H9 (cell line): Measurements from ENCODE around the gene SIRT7. TPM values are rescaled to one million over a fixed set of nuclear protein-coding genes. Genes with fewer than 3 reads are reported as not detected.

Experiments
- DNase-seq: peaks from one replicate; pipeline ENCODE4 v3.0.0-alpha.2; 2017
- H2AFZ ChIP-seq: one replicate; pipeline ENCODE4 v1.6.1; 2013; ENCODE audit warnings: mild to moderate bottlenecking, low read length, control low read depth, moderate library complexity
- H2AK5ac ChIP-seq: 2 replicates; pipeline ENCODE4 v1.6.1; 2013; ENCODE audit warnings: low read length, control low read depth, mixed read lengths; ENCODE audit not compliant: insufficient read length
- H2BK120ac ChIP-seq: one replicate; pipeline ENCODE4 v1.6.1; 2013; ENCODE audit warnings: low read depth, mild to moderate bottlenecking, low read length, control low read depth, inconsistent platforms; ENCODE audit not compliant: poor library complexity, severe bottlenecking
- H2BK12ac ChIP-seq: 2 replicates; pipeline ENCODE4 v1.6.1; 2013; ENCODE audit warnings: low read length, control low read depth, mixed read lengths, low read depth; ENCODE audit not compliant: insufficient read length
- H2BK15ac ChIP-seq: 2 replicates; pipeline ENCODE4 v1.6.1; 2013; ENCODE audit warnings: low read depth, low read length, control low read depth
- H2BK20ac ChIP-seq: one replicate; pipeline ENCODE4 v1.6.1; 2013; ENCODE audit warnings: low read depth, mild to moderate bottlenecking, low read length, control low read depth, inconsistent platforms; ENCODE audit not compliant: poor library complexity, severe bottlenecking
- H2BK5ac ChIP-seq: 2 replicates; pipeline ENCODE4 v1.6.1; 2013; ENCODE audit warnings: low read length, control low read depth, mixed read lengths; ENCODE audit not compliant: insufficient read length
- H3K14ac ChIP-seq: 2 replicates; pipeline ENCODE4 v1.6.1; 2013; ENCODE audit warnings: low read length, control low read depth; ENCODE audit not compliant: insufficient read depth
- H3K18ac ChIP-seq: 2 replicates; pipeline ENCODE4 v1.6.1; 2013; ENCODE audit warnings: low read depth, mild to moderate bottlenecking, mixed read lengths, low read length, control low read depth; ENCODE audit not compliant: insufficient read length
- H3K23ac ChIP-seq: 2 replicates; pipeline ENCODE4 v1.6.1; 2013; ENCODE audit warnings: low read length, control low read depth, mixed read lengths, low read depth; ENCODE audit not compliant: insufficient read length
- H3K23me2 ChIP-seq: 2 replicates; pipeline ENCODE4 v1.6.1; 2013; ENCODE audit warnings: low read depth, mild to moderate bottlenecking, mixed read lengths, low read length, control low read depth; ENCODE audit not compliant: insufficient read length, poor library complexity, severe bottlenecking
- H3K27ac ChIP-seq: 2 replicates; pipeline ENCODE4 v1.5.1; 2013; ENCODE audit warnings: low read length, control low read depth, mixed read lengths, low read depth; ENCODE audit not compliant: insufficient read length
- H3K27me3 ChIP-seq: 2 replicates; pipeline ENCODE4 v1.6.1; 2013; ENCODE audit warnings: low read length, control low read depth, inconsistent platforms; ENCODE audit not compliant: insufficient read depth
- H3K4ac ChIP-seq: 2 replicates; pipeline ENCODE4 v1.6.1; 2013; ENCODE audit warnings: low read depth, mild to moderate bottlenecking, control low read depth, inconsistent platforms, low read length, moderate library complexity
- H3K4me1 ChIP-seq: 2 replicates; pipeline ENCODE4 v1.6.1; 2013; ENCODE audit warnings: low read length, control low read depth, inconsistent platforms; ENCODE audit not compliant: insufficient read depth
- H3K4me2 ChIP-seq: 2 replicates; pipeline ENCODE4 v1.6.1; 2013; ENCODE audit warnings: low read length, control low read depth, mixed read lengths; ENCODE audit not compliant: insufficient read length, insufficient read depth
- H3K56ac ChIP-seq: 2 replicates; pipeline ENCODE4 v1.6.1; 2013; ENCODE audit warnings: low read depth, mild to moderate bottlenecking, mixed read lengths, low read length, control low read depth; ENCODE audit not compliant: insufficient read length
- H3K79me1 ChIP-seq: 2 replicates; pipeline ENCODE4 v1.6.1; 2013; ENCODE audit warnings: low read depth, mild to moderate bottlenecking, moderate library complexity, low read length, control low read depth, inconsistent platforms; ENCODE audit not compliant: insufficient read depth, poor library complexity, severe bottlenecking
- H3K79me2 ChIP-seq: 2 replicates; pipeline ENCODE4 v1.6.1; 2013; ENCODE audit warnings: low read length, control low read depth, inconsistent platforms; ENCODE audit not compliant: insufficient read depth
- H3K9ac ChIP-seq: 2 replicates; pipeline ENCODE4 v1.6.1; 2013; ENCODE audit warnings: low read length, control low read depth, mixed read lengths; ENCODE audit not compliant: insufficient read length; ENCODE audit errors: extremely low read depth
- H3K9me3 ChIP-seq: one replicate; pipeline ENCODE4 v1.6.1; 2013; ENCODE audit warnings: low read depth, low read length, inconsistent platforms; ENCODE audit not compliant: control insufficient read depth
- H3T11ph ChIP-seq: one replicate; pipeline ENCODE4 v1.6.1; 2013; ENCODE audit warnings: mild to moderate bottlenecking, low read length, control low read depth, inconsistent platforms
- H4K20me1 ChIP-seq: one replicate; pipeline ENCODE4 v1.6.1; 2013; ENCODE audit not compliant: control insufficient read depth, insufficient read length, insufficient read depth
- H4K5ac ChIP-seq: 2 replicates; pipeline ENCODE4 v1.6.1; 2013; ENCODE audit warnings: low read depth, mild to moderate bottlenecking, mixed read lengths, low read length, control low read depth; ENCODE audit not compliant: insufficient read length
- H4K8ac ChIP-seq: replicated peaks from 2 replicates; pipeline ENCODE4 v1.6.1; 2013; ENCODE audit warnings: low read length, control low read depth, mixed read lengths, low read depth; ENCODE audit not compliant: insufficient read length
- H4K91ac ChIP-seq: 2 replicates; pipeline ENCODE4 v1.6.1; 2013; ENCODE audit warnings: low read depth, mild to moderate bottlenecking, moderate library complexity, mixed read lengths, low read length, control low read depth; ENCODE audit not compliant: insufficient read length
- H3K27ac Mint-ChIP-seq, 3 experiments: 2 replicates in 2 of 3; 3 replicates in 1 of 3; pipeline ENCODE4 v1.8.0; 2020 to 2021; ENCODE audit warnings: mixed read lengths in 3 of 3, mild to moderate bottlenecking in 1 of 3, moderate library complexity in 1 of 3
- H3K27me3 Mint-ChIP-seq: 2 replicates; pipeline ENCODE4 v1.8.0; 2021; ENCODE audit warnings: low read depth, mild to moderate bottlenecking, moderate library complexity, mixed read lengths
- H3K36me3 Mint-ChIP-seq, 3 experiments: 2 replicates in 2 of 3; 3 replicates in 1 of 3; pipeline ENCODE4 v1.8.0; 2020 to 2021; ENCODE audit warnings: low read depth in 3 of 3, mixed read lengths in 3 of 3; ENCODE audit not compliant: insufficient read depth in 1 of 3
- H3K4me1 Mint-ChIP-seq, 2 experiments: 2 replicates each; pipeline ENCODE4 v1.8.0; 2020; ENCODE audit warnings: mixed read lengths in 2 of 2
- H3K4me3 Mint-ChIP-seq, 2 experiments: 2 replicates in 1 of 2; 3 replicates in 1 of 2; pipeline ENCODE4 v1.8.0; 2020 to 2021; ENCODE audit warnings: mild to moderate bottlenecking in 2 of 2, mixed read lengths in 2 of 2, moderate library complexity in 1 of 2
- H3K9me3 Mint-ChIP-seq, 2 experiments: 2 replicates in 1 of 2; 3 replicates in 1 of 2; pipeline ENCODE4 v1.8.0; 2020; ENCODE audit warnings: mild to moderate bottlenecking in 2 of 2, mixed read lengths in 2 of 2, moderate library complexity in 1 of 2
- CTCF ChIP-seq: fragments of 200-600 bp; sonication (generic); conservative IDR thresholded peaks from 3 replicates; pipeline ENCODE4 v1.8.0; 2021; ENCODE audit warnings: antibody characterized with exemption, mild to moderate bottlenecking
- WGBS: extraction: QIAGEN DNeasy Blood & Tissue Kit; methylation state at CpG from one replicate; pipeline ENCODE4 v1.1.7; 2013; ENCODE audit warnings: missing lambda C conversion rate, low lambda C conversion rate, mixed read lengths; ENCODE audit not compliant: insufficient read length; ENCODE audit errors: extremely low coverage; 5-methylcytosine and 5-hydroxymethylcytosine counted together
- total RNA-seq: library from RNA; stranded (reverse); gene quantifications from 2 replicates; pipeline ENCODE4 v1.2.1, GENCODE V29; 2021

Gene SIRT7
- total RNA-seq, 1 experiment from 2014 or later = 29.7 TPM

DNA sequence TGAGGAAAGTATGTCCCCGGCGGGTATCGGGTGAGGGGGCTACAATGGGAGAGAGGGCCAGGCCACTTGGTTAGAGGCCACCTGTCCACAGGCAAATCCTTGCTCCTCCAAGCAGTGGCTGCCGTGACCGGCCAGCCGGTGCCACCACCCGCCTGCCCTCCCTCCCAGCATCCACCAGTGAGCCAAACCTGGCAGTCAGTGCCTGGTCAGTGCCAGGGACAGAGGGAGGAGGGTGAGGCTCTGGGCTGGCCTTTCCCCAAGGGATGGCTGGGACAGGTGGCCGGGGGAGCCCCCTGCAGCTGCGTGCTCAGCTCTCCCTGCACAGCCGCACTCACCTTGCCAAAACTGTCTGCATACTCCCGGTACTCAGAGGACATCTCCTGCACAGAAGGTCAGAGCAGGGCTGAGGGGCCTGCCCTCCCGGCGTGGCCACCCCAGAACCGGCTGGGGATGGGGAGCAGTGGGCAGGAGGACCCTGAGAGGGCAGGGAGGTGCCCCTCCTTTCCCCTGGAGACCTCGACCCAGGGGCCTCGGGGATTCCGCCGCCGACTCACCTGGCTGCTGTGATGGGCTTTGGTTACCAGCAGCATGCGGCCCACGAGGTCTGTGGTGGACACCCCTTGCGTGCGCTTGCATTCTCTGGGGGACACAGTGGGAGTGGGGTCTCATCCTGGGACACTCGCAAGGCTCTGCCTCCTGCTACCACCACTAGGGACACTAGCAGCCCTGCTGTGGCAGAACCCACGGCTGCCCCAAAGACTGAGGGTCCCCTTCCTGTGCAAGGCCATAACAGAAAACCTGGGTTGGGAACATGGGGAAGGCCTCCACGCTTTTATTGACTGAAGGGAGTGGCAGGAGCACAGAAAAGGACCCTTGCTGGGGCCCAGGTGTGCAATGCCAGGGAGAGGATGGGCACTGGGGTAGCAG, 10.5 kb downstream of the SIRT7 start:
- Histone ChIP-seq H3K9ac (no peak overlapping the region), H3K79me1 (no peaks in the 10 kb centered on the region), H3K4me2 (no peak overlapping the region), H3K27ac (no peak overlapping the region), H3T11ph (no peak overlapping the region), H3K18ac (no peak overlapping the region), H3K23ac (no peak overlapping the region), H4K91ac (no peak overlapping the region), H3K4ac (no peak overlapping the region), H2BK12ac (no peak overlapping the region), H4K20me1 (no peaks in the 10 kb centered on the region), H2AFZ (no peak overlapping the region), H2BK120ac (no peak overlapping the region), H3K4me1 (no peaks in the 10 kb centered on the region), H3K23me2 (peaks cover 7% of the 10 kb centered on the region), H3K56ac (no peak overlapping the region), H4K5ac (no peak overlapping the region), H3K79me2 (no peaks in the 10 kb centered on the region), H2AK5ac (no peak overlapping the region), H3K27me3 (no peaks in the 10 kb centered on the region), H4K8ac (no peak overlapping the region), H3K9me3 (no peaks in the 10 kb centered on the region), H2BK5ac (no peak overlapping the region), H2BK20ac (no peak overlapping the region), H2BK15ac (no peak overlapping the region), H3K14ac (no peak overlapping the region)
- Mint-ChIP-seq H3K27ac (no peak overlapping the region), H3K36me3 (peaks cover 0 to 12% (median 4%) of the 10 kb centered on the region in 3 experiments; a peak in 4 of 7 replicates), H3K9me3 (no peaks in the 10 kb centered on the region), H3K4me3 (no peak overlapping the region), H3K27me3 (no peaks in the 10 kb centered on the region; the same call in 1 of the 2 replicates), H3K4me1 (peaks cover 0 to 2% of the 10 kb centered on the region in 2 experiments; a peak in 2 of 4 replicates)
- no CpG with 5 or more reads among the region's 26 CpGs for WGBS
- DNase-seq = no peak
- TF ChIP-seq CTCF = peak; percentile 15; the same call in 2 of the 3 replicates
